SH-SY5Y (cell line): ENCODE results near the gene COL26A1.

Experiments used
- GATA2 ChIP-seq: IDR thresholded peaks from 2 replicates; pipeline ENCODE4 v1.6.1; 2011; ENCODE audit warnings: mild to moderate bottlenecking, low read depth, low read length
- GATA3 ChIP-seq: IDR thresholded peaks from 2 replicates; pipeline ENCODE4 v1.6.1; 2011; ENCODE audit warnings: low read depth, mild to moderate bottlenecking, low read length, moderate library complexity

The COL26A1 gene

GRCh38 chr7:101550641-101551541 is 188.2 kb downstream of the COL26A1 start:
- TF ChIP-seq GATA2 = no peak
- TF ChIP-seq GATA3 = no peak

GRCh38 chr7:101553018-101553770 is 190.5 kb downstream of the COL26A1 start:
- TF ChIP-seq GATA3 (no peak), GATA2 (no peak)

DNA sequence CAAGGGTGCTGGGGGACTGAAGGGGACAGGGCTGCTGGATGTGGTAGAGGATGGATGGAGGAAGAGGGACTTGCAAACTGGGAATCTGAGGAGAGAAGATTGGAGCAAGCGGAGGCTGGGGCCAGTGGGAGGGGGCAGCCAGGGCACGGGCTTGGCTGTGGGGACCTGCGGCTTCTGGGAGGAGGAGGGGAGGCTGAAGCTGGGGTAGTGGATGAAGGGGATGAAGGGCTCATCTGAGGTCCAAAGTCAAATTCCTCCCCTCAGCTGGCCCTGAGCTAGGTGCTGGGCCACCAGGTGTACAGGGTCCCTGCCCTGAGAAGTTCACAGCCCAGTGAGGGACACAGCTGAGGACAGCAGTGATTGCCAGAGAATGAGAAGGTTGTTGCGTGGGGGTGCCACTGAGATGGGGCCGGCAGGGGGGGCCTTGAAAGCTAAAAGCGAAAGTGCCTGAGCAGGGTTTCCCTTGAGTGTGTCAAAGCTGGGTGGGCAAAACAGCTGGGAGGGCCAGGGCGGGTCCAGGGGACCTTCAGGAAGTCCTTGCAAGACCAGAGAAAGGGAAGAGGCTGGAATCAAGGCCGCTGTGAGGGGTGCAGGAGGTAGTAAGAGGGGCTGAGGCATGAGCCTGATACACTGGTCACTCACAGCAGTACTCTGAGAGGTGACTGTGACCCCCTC is 191.2 kb downstream of the COL26A1 start:
- no peak for TF ChIP-seq GATA3
- no peak for TF ChIP-seq GATA2

DNA sequence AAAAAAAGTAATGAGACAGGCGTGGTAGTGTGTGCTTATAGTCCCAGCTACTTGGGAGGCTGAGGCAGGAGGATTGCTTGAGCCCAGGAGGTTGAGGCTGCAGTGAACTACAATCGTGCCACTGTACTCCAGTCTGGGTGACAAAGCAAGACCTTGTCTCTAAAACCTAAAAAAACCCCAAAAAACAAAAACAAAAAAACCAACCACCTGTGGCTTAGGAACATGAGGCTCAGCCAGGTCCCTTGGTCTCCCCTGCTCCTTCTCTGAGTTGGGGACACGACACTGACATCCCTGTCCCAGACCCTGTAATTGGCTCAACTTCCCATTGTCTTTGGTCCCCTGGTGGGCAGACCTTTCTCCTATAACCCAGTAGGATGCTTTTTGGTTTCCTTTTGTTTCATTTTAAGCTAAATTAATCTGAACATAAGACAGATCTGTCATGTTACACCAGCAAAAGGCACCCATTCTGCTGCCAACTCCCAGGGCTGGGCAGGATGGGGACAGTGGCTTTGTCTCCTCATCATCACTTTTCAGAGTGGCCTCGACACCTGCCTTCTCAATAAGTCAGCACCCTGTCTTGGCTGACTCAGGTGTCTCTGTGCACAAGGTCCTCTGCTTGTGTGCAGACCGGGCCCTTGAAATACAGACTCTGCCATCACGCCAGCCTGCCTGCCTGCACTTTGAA is 192.1 kb downstream of the COL26A1 start:
- TF ChIP-seq GATA3 (no peak), GATA2 (no peak)

- no peak for TF ChIP-seq GATA3
- TF ChIP-seq GATA2 = no peak
Measured at GRCh38 chr7:101555269-101555920, 192.7 kb downstream of the COL26A1 start.

- TF ChIP-seq GATA3 (no peak), GATA2 (no peak)
Measured at GRCh38 chr7:101555921-101556275, 193.2 kb downstream of the COL26A1 start.

DNA sequence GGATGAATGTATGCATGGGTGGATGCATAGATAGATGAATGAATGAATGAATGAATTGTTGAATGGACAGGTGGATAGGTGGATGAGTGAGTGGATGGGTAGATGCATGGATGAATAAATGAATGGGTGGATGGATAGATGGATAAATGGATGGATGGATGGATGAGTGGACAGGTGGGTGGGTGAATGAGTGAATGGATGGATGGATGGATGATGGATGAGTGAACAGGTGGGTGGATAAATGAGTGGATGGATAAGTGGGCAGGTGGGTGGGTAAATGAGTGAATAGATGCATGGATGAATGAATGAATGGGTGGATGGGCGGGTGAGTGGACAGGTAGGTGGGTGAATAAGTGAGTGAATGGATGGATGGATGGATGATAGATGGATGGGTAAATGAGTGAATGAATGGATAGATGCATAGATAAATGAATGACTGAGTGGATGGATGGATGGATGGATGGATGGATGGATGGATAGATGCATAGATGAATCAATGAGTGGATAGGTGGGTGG is 193.8 kb downstream of the COL26A1 start:
- TF ChIP-seq GATA3 (no peak), GATA2 (no peak)

DNA sequence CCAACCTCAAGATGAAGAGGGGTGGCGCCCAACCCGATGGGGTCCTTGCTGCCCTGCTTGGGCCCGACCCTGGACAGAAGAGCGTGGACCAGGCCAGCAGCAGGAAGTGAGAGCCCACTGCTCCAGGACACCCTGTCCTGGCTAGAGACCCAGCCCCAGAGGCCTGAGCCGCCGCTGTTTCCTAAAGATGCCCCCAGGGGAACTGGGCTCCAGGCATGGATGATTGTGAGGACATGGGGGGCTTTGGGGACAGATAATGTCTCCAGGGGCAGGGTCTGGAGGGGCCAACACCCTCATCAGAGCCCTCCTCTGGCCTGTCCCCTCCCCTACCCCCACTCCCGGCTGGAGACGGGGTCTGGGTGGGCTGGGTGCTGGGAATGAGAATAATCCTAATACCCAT is 194.7 kb downstream of the COL26A1 start:
- TF ChIP-seq GATA3 (no peak), GATA2 (no peak)

DNA sequence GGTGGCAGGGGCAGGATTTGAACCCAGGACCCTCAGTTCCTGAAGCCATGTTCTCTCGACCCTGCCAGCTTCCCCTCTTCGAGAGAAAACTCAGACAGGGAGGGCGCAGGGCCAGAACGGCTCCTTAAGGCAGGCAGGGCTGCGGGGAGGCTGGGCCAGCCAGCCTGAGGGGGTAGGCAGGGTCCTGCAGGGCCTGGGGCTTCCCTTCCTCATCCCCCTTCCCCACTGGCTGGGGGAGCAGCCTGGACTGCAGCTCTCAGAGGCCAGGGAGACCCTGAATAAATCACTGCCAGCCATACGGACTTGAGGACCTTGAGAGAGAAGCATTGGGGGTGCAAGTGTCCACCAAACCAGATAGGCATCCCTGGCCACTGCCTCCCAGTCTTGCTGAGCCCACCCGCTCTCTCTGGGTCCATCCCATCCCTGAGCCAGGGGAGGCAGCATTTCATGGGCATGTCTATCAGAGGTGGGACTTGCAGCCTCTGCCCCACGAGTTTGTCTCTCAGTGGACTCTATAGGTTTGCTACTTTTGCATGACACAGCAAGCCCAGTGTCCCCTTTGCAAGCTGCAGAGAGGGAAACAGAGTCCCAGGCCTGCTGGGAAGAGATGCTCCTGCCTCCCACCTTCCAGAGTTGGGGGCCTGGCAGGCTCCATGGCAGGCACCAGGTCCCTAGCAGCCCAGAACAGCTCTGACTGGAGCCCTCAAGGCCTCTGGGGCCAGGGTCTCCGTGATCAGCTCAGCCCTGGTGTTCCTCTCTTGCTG is 195.5 kb downstream of the COL26A1 start:
- TF ChIP-seq GATA3 (no peak), GATA2 (no peak)

DNA sequence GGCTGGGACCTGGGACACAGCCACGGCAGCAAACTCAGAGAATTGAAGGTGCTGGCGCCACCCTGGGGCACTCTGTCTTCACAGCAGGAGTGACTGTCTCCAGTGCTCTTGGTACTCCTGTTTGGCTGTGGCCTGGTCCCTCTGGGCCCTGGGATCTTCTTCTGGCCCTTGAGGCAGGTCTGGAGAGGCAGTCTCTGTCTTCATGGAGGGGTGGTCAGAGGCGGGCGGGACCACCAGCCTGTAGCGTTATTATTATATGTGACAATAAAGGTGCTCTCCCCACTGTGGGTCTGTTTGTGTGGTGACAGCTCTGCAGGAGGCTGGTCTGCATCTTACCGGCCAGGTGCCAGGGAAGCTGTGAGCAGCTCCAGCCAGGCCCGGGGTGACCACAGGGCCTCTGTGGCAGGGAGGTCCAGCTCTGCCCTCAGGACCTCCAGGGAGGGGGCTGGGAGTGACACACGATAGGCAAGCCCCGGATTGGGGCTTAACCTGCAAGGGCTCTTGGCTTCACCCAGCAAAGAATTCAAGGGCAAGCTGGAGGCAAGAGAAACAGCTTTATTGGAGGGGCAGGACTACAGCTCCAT is 196.2 kb downstream of the COL26A1 start:
- no peak for TF ChIP-seq GATA2
- TF ChIP-seq GATA3 = no peak

GRCh38 chr7:101559586-101559985 is 196.9 kb downstream of the COL26A1 start:
- TF ChIP-seq GATA2 = no peak
- TF ChIP-seq GATA3 = no peak

DNA sequence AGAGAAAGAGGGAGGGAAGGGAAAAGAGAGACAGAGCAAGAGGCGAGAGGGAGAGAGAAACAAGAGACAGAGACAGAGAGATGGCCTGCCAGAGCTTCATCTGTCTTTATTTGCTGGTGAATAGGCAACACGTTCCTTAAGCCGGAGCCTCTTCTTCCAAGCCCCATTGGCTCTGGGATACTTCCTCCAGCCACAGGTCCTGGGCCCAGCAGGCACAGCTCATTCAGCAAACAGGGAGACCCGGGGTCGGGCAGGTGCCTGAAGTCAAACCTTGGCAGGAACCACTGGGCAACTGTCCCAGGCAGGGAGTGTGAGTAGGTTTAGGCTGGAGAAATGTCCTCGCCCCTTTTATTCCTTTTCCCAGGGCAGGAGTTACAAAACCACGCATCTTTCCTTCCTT is 198.2 kb downstream of the COL26A1 start:
- TF ChIP-seq GATA3 (no peak), GATA2 (no peak)

DNA sequence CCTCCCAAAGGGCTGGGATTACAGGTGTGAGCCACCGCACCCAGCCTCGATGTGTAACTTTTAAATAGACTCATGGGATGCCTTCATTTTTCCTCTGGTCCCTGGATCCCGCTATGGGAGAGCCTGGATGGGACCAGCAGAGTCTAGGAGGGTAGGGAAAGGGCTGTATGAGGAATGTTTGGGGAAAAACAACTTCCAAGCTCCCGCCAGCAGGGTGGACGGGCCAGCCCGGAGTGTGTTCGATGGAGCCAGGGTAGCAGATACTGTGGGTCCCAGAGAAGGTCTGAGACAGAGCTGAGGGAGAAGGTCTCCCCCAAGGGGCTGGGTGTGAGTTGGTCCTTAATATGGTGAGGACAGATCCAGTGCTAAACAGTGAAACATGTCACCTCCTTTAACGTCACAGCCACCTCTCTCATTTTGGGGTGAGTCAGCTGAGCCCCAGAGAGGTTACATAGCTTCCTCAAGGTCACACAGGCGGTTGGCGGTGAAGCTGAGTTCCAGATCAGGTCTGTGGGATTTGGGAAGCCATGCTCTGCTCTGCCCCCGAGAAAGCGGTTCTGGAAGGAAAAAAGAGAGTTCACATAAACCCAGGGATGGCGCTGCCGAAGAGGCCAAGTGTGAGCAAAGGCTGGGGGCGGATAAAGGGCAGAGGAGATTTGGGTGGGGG is 200.0 kb downstream of the COL26A1 start:
- no peak for TF ChIP-seq GATA3
- TF ChIP-seq GATA2 = no peak
